Stimulated activated CD4-positive, alpha-beta T cell treated with anti-CD3 and anti-CD28 coated beads, Interleukin-2, amount 100 ng/mL, for 24 hours (primary cell): ENCODE results near the gene FAM162B.
"Not testable (repeated sequence)": the region's sequence is repeated elsewhere in the genome, so short reads cannot be mapped to it uniquely, and the experiment has no call there.

Experiments
- DNase-seq, 2 donors: peaks; one replicate each; pipeline ENCODE4 v3.0.0-alpha.2; 2020

Gene FAM162B

GRCh38 chr6:116764961-116765841 is at the start of gene FAM162B:
Gene FAM162B, minus strand, starts transcription at chr6:116765719. Its CDS starts 143 bp downstream, at chr6:116765576.
- peak in 1 of 2 donors; percentile 13 for DNase-seq

- no peak for DNase-seq
These were observed 46.6 kb upstream of the FAM162B start for GRCh38 chr6:116812051-116812650.

GRCh38 chr6:116801971-116802370 is 36.5 kb upstream of the FAM162B start:
- no peak for DNase-seq

GRCh38 chr6:116799945-116800344 is 34.4 kb upstream of the FAM162B start:
- no peak for DNase-seq

- no peak for DNase-seq
These were observed 32.1 kb upstream of the FAM162B start for GRCh38 chr6:116797585-116797984.

- no peak for DNase-seq
These were observed 27.7 kb upstream of the FAM162B start for GRCh38 chr6:116793224-116793623.

- DNase-seq: no peak
These were observed 18.3 kb upstream of the FAM162B start for GRCh38 chr6:116783852-116784251.

- DNase-seq: no peak
These were observed 14.2 kb upstream of the FAM162B start for GRCh38 chr6:116779573-116780164.

GRCh38 chr6:116773886-116774285 is 8.4 kb upstream of the FAM162B start:
- DNase-seq: no peak

- DNase-seq: no peak
These were observed 6.9 kb upstream of the FAM162B start for GRCh38 chr6:116772450-116772849.

- no peak for DNase-seq
These were observed 2.2 kb upstream of the FAM162B start for GRCh38 chr6:116767715-116768114.

- no peak for DNase-seq
These were observed 1.1 kb upstream of the FAM162B start for GRCh38 chr6:116766506-116767176.

GRCh38 chr6:116764629-116764960 is 924 bp downstream of the FAM162B start:
- no peak for DNase-seq

- no peak for DNase-seq
These were observed 1.5 kb downstream of the FAM162B start for GRCh38 chr6:116763906-116764628.

- DNase-seq: no peak
These were observed 2.5 kb downstream of the FAM162B start for GRCh38 chr6:116763048-116763447.

- no peak for DNase-seq
These were observed 3.3 kb downstream of the FAM162B start for GRCh38 chr6:116762235-116762634.

- DNase-seq: no peak
These were observed 3.7 kb downstream of the FAM162B start for GRCh38 chr6:116761779-116762178.

GRCh38 chr6:116745176-116745575 is 20.3 kb downstream of the FAM162B start:
- no peak for DNase-seq

GRCh38 chr6:116741571-116741970 is 23.9 kb downstream of the FAM162B start:
- DNase-seq: no peak

- not testable (repeated sequence) for DNase-seq
These were observed 25.0 kb downstream of the FAM162B start for GRCh38 chr6:116740486-116740885.

GRCh38 chr6:116737004-116737403 is 28.5 kb downstream of the FAM162B start:
- DNase-seq: no peak

GRCh38 chr6:116730513-116730912 is 35.0 kb downstream of the FAM162B start:
- DNase-seq: no peak

- no peak for DNase-seq
These were observed 38.6 kb downstream of the FAM162B start for GRCh38 chr6:116726947-116727346.
